ENCODE measurements around the gene FAM47E.

FAM47E gene

GRCh38 chr4:76214177-76214675 is 37.3 kb upstream of the FAM47E start:
- Mint-ChIP-seq H3K27me3 (no peaks in the 10 kb centered on the region), H3K27ac (peak overlapping the region; percentile 97), H3K9me3 (no peaks in the 10 kb centered on the region), H3K36me3 (no peaks in the 10 kb centered on the region), H3K4me3 (peak overlapping the region; percentile 96), H3K4me1 (peaks cover 43% of the 10 kb centered on the region)
- ATAC-seq (ENCODE audit: low read depth) (peak; percentile 75), DNase-seq (ENCODE audit: low spot score in 2 of 2) (no peak)

DNA sequence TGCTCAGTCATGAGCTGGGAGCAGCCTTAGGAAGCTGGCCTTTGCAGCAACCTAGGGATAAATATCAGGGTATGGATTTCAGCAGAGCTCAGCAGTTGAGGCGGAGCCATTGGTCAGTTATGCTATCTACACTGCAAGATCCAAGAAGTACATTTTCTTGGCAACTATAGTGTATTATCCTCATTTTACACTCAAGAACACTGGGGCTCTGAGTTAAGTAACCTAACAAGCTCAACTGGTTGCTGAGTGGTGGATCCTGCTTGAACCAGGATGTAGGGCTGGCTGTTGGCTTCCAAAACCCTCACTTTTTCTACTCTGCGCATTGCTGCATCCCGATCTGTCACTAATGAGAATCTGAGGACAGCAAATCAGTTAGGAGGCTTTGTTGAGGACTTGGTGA is 36.4 kb upstream of the FAM47E start:
- Mint-ChIP-seq H3K27me3 (no peaks in the 10 kb centered on the region), H3K36me3 (no peaks in the 10 kb centered on the region), H3K4me1 (peaks cover 40% of the 10 kb centered on the region), H3K27ac (peak overlapping the region; percentile 97), H3K9me3 (no peaks in the 10 kb centered on the region), H3K4me3 (no peak overlapping the region)
- ATAC-seq (ENCODE audit: low read depth) (no peak), DNase-seq (ENCODE audit: low spot score in 2 of 2) (no peak)

DNA sequence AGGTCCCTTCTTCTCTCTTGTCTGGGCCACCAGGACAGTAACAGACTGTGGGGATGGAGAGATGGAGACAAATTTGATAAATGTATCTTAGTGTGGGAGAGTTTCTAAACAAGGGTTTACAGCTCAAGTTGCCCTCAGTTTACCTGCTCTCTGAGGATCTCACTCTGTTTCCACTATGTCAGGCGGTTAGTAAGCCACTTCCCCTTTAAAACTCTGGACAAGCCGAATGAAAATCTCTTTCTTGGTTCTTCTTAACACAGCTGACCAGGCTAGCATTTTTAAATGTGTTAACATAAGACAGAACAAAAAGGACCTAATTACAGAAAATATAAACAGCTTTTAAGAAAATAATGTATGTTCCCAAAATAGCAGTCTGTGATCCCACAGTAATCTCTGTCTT is 35.0 kb upstream of the FAM47E start:
- ATAC-seq (ENCODE audit: low read depth) (no peak), DNase-seq (ENCODE audit: low spot score in 2 of 2) (no peak)
- Mint-ChIP-seq H3K27me3 (no peaks in the 10 kb centered on the region), H3K36me3 (no peaks in the 10 kb centered on the region), H3K4me3 (no peak overlapping the region), H3K9me3 (no peaks in the 10 kb centered on the region), H3K27ac (peak overlapping the region; percentile 84), H3K4me1 (peaks cover 28% of the 10 kb centered on the region)

DNA sequence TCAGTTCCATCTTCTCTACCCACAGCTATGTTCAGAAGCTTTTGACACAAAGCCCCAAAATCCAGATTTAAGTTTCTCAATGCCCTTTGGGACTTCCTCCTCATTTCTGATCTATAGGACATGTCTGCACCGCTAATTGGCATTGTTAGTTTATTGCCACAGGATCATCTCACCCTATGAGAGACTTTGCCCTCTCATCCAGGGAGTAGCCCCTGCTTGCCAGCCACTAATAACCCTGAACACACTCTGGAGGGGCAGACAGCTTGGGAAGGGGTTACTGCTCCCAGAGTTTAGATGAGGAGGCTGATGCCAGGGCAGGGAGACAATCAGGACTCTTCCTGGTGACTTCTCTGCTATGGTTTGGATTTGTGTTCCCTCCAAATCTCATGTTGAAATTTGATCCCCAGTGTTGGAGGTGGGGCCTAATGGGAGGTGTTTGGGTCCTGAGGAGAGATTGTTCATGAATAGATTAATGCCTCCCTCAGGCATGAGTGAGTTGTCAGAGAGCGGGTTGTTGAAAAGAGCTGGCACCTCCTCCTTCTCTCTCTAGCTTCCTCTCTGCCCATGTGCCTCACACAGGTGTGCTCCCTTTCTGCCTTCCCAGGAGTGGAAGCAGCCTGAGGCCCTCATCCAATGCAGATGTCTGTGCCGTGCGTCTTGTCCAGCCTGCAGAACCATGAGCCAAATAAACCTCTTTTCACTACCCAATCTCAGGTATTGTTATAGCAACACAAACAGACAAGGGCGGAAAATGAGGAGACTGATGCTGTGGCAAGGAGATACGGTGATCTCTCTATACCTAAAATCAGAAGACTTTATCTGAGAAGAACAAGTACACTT is 34.3 kb upstream of the FAM47E start:
- Mint-ChIP-seq H3K4me1 (peaks cover 23% of the 10 kb centered on the region), H3K27me3 (no peaks in the 10 kb centered on the region), H3K27ac (no peak overlapping the region), H3K36me3 (no peaks in the 10 kb centered on the region), H3K4me3 (no peak overlapping the region), H3K9me3 (no peaks in the 10 kb centered on the region)
- DNase-seq (ENCODE audit: low spot score in 2 of 2), result no peak
- no peak for ATAC-seq (ENCODE audit: low read depth)

GRCh38 chr4:76219299-76220055 is 32.0 kb upstream of the FAM47E start:
- peaks cover 9% of the 10 kb centered on the region for H3K4me1 Mint-ChIP-seq
- H3K27ac Mint-ChIP-seq, result no peak overlapping the region
- H3K4me3 Mint-ChIP-seq, result no peak overlapping the region
- ATAC-seq (ENCODE audit: low read depth), result no peak
- peaks cover 1% of the 10 kb centered on the region for H3K36me3 Mint-ChIP-seq
- no peak for DNase-seq (ENCODE audit: low spot score in 2 of 2)
- no peaks in the 10 kb centered on the region for H3K27me3 Mint-ChIP-seq
- H3K9me3 Mint-ChIP-seq, result no peaks in the 10 kb centered on the region

DNA sequence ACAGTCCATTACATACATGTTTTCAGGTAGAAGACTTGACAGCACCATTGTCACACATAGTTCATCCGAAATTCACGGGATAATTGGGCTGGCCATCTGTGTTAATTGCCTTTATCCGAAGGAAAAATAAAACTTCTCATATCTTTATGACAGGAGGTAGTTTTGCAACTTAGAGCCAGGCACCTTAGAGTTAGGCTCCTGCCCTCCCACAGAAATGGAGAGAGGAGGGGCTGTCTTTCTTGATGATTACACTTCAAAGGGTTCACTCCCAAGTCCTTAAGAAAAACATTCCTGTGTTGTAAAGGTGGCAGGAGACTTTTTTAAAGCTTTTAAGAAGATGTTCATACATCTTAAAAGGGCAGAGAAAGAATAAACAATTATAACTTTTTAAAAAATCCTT is 27.4 kb upstream of the FAM47E start:
- H3K36me3 Mint-ChIP-seq, result peaks cover 4% of the 10 kb centered on the region
- no peak for DNase-seq (ENCODE audit: low spot score in 2 of 2)
- no peaks in the 10 kb centered on the region for H3K4me1 Mint-ChIP-seq
- H3K27ac Mint-ChIP-seq, result no peak overlapping the region
- no peak for ATAC-seq (ENCODE audit: low read depth)
- no peak overlapping the region for H3K4me3 Mint-ChIP-seq
- peaks cover 2% of the 10 kb centered on the region for H3K27me3 Mint-ChIP-seq
- peaks cover 11% of the 10 kb centered on the region for H3K9me3 Mint-ChIP-seq

- peaks cover 14% of the 10 kb centered on the region for H3K9me3 Mint-ChIP-seq
- peaks cover 2% of the 10 kb centered on the region for H3K27me3 Mint-ChIP-seq
- peaks cover 7% of the 10 kb centered on the region for H3K36me3 Mint-ChIP-seq
- no peak overlapping the region for H3K27ac Mint-ChIP-seq
- H3K4me3 Mint-ChIP-seq, result no peak overlapping the region
- ATAC-seq (ENCODE audit: low read depth) (no peak), DNase-seq (ENCODE audit: low spot score in 2 of 2) (no peak)
- no peaks in the 10 kb centered on the region for H3K4me1 Mint-ChIP-seq
These were observed 25.1 kb upstream of the FAM47E start for GRCh38 chr4:76226418-76226817.

GRCh38 chr4:76232681-76233080 is 18.8 kb upstream of the FAM47E start:
- H3K27ac Mint-ChIP-seq, result no peak overlapping the region
- H3K27me3 Mint-ChIP-seq, result no peaks in the 10 kb centered on the region
- H3K9me3 Mint-ChIP-seq, result peaks cover 12% of the 10 kb centered on the region
- DNase-seq (ENCODE audit: low spot score in 2 of 2) (no peak), ATAC-seq (ENCODE audit: low read depth) (no peak)
- H3K36me3 Mint-ChIP-seq, result peaks cover 6% of the 10 kb centered on the region
- H3K4me1 Mint-ChIP-seq, result no peaks in the 10 kb centered on the region
- no peak overlapping the region for H3K4me3 Mint-ChIP-seq

DNA sequence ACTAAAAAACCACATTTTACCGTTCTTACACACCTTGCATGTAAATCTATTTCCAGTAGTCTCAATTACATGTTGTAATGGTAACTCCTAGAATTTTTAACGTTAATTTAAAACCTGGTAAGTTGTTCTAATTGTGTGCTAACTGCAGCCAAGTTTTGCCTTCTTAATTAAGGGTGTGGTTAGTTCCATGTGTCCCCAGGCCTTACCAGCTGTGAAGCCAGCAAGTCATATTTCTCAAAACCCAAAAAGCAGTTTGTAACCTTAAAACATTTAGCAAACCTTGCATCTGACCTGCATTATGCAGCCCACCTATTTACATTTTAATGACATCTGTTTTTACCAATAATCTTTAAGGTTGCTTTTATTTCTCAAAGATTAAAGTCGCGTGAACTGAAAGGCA is 18.4 kb upstream of the FAM47E start:
- Mint-ChIP-seq H3K4me3 (no peak overlapping the region), H3K27me3 (no peaks in the 10 kb centered on the region), H3K9me3 (peaks cover 12% of the 10 kb centered on the region), H3K27ac (no peak overlapping the region), H3K4me1 (no peaks in the 10 kb centered on the region), H3K36me3 (peaks cover 6% of the 10 kb centered on the region)
- no peak for ATAC-seq (ENCODE audit: low read depth)
- no peak for DNase-seq (ENCODE audit: low spot score in 2 of 2)

GRCh38 chr4:76233529-76233928 is 18.0 kb upstream of the FAM47E start:
- H3K4me1 Mint-ChIP-seq, result no peaks in the 10 kb centered on the region
- no peaks in the 10 kb centered on the region for H3K27me3 Mint-ChIP-seq
- peaks cover 6% of the 10 kb centered on the region for H3K36me3 Mint-ChIP-seq
- no peak overlapping the region for H3K4me3 Mint-ChIP-seq
- peaks cover 12% of the 10 kb centered on the region for H3K9me3 Mint-ChIP-seq
- DNase-seq (ENCODE audit: low spot score in 2 of 2), result no peak
- no peak for ATAC-seq (ENCODE audit: low read depth)
- H3K27ac Mint-ChIP-seq, result no peak overlapping the region

GRCh38 chr4:76233967-76234678 is 17.4 kb upstream of the FAM47E start:
- no peak overlapping the region for H3K27ac Mint-ChIP-seq
- no peaks in the 10 kb centered on the region for H3K27me3 Mint-ChIP-seq
- H3K9me3 Mint-ChIP-seq, result peaks cover 7% of the 10 kb centered on the region
- peaks cover 4% of the 10 kb centered on the region for H3K36me3 Mint-ChIP-seq
- H3K4me1 Mint-ChIP-seq, result no peaks in the 10 kb centered on the region
- no peak for DNase-seq (ENCODE audit: low spot score in 2 of 2)
- ATAC-seq (ENCODE audit: low read depth), result no peak
- no peak overlapping the region for H3K4me3 Mint-ChIP-seq

- DNase-seq (ENCODE audit: low spot score in 2 of 2) (no peak), ATAC-seq (ENCODE audit: low read depth) (no peak)
- Mint-ChIP-seq H3K36me3 (no peaks in the 10 kb centered on the region), H3K9me3 (peaks cover 4% of the 10 kb centered on the region), H3K4me1 (no peaks in the 10 kb centered on the region), H3K27ac (no peak overlapping the region), H3K27me3 (no peaks in the 10 kb centered on the region), H3K4me3 (no peak overlapping the region)
These were observed 16.9 kb upstream of the FAM47E start for GRCh38 chr4:76234679-76235044.

GRCh38 chr4:76235407-76235806 is 16.1 kb upstream of the FAM47E start:
- Mint-ChIP-seq H3K9me3 (peaks cover 9% of the 10 kb centered on the region), H3K4me3 (no peak overlapping the region), H3K4me1 (no peaks in the 10 kb centered on the region), H3K27me3 (no peaks in the 10 kb centered on the region), H3K36me3 (no peaks in the 10 kb centered on the region), H3K27ac (no peak overlapping the region)
- ATAC-seq (ENCODE audit: low read depth), result no peak
- DNase-seq (ENCODE audit: low spot score in 2 of 2), result no peak

- ATAC-seq (ENCODE audit: low read depth), result no peak
- Mint-ChIP-seq H3K27me3 (no peaks in the 10 kb centered on the region), H3K9me3 (peaks cover 15% of the 10 kb centered on the region), H3K27ac (no peak overlapping the region), H3K36me3 (no peaks in the 10 kb centered on the region), H3K4me1 (no peaks in the 10 kb centered on the region), H3K4me3 (no peak overlapping the region)
- no peak for DNase-seq (ENCODE audit: low spot score in 2 of 2)
These were observed 15.6 kb upstream of the FAM47E start for GRCh38 chr4:76235915-76236314.

Measured in memory B cell (primary cell).